ENCODE results near the gene DHX57.
"Not testable (repeated sequence)": the region's sequence is repeated elsewhere in the genome, so short reads cannot be mapped to it uniquely, and the experiment has no call there.

DHX57 gene

GRCh38 chr2:38794235-38794946 lies 81.3 kb downstream of the DHX57 start:
- DNase-seq, result no peak

GRCh38 chr2:38793511-38793910 lies 82.2 kb downstream of the DHX57 start:
- no peak for DNase-seq

GRCh38 chr2:38792751-38793150 lies 83.0 kb downstream of the DHX57 start:
- DNase-seq, result no peak

- DNase-seq, result not testable (repeated sequence)
Measured at GRCh38 chr2:38792321-38792720, 83.4 kb downstream of the DHX57 start.

GRCh38 chr2:38791744-38792143 lies 84.0 kb downstream of the DHX57 start:
- DNase-seq, result no peak

GRCh38 chr2:38789691-38790090 lies 86.0 kb downstream of the DHX57 start:
- DNase-seq, result no peak

GRCh38 chr2:38788306-38788705 lies 87.4 kb downstream of the DHX57 start:
- no peak for DNase-seq

- DNase-seq, result no peak
Measured at GRCh38 chr2:38783586-38783985, 92.1 kb downstream of the DHX57 start.

GRCh38 chr2:38778687-38779082 lies 97.0 kb downstream of the DHX57 start:
- DNase-seq, result no peak

- no peak for DNase-seq
Measured at GRCh38 chr2:38776531-38776930, 99.2 kb downstream of the DHX57 start.

GRCh38 chr2:38775921-38776225 lies 99.9 kb downstream of the DHX57 start:
- DNase-seq, result no peak

- no peak for DNase-seq
Measured at GRCh38 chr2:38775097-38775920, 100.4 kb downstream of the DHX57 start.

GRCh38 chr2:38771632-38772031 lies 104.1 kb downstream of the DHX57 start:
- no peak for DNase-seq

- DNase-seq, result no peak
Measured at GRCh38 chr2:38765551-38765950, 110.2 kb downstream of the DHX57 start.

GRCh38 chr2:38765149-38765548 lies 110.6 kb downstream of the DHX57 start:
- no peak for DNase-seq

GRCh38 chr2:38763728-38764127 lies 112.0 kb downstream of the DHX57 start:
- DNase-seq, result no peak

GRCh38 chr2:38763228-38763627 lies 112.5 kb downstream of the DHX57 start:
- DNase-seq, result no peak

- not testable (repeated sequence) for DNase-seq
Measured at GRCh38 chr2:38755891-38756290, 119.8 kb downstream of the DHX57 start.

- no peak for DNase-seq
Measured at GRCh38 chr2:38754506-38754905, 121.2 kb downstream of the DHX57 start.

GRCh38 chr2:38754049-38754448 lies 121.7 kb downstream of the DHX57 start:
- peak in 1 of 6 experiments; percentile 15 for DNase-seq

GRCh38 chr2:38751596-38752410 lies 123.9 kb downstream of the DHX57 start:
- no peak for DNase-seq

- peak; percentile 95 to 98 (median 98) for DNase-seq
Measured at GRCh38 chr2:38750891-38751595, 124.7 kb downstream of the DHX57 start, which contains the start of gene SRSF7. Gene SRSF7 (minus strand): TSS chr2:38751361. CDS start chr2:38751256, 105 bp downstream.

Data from stimulated activated naive CD4-positive, alpha-beta T cell (primary cell).